Astrocyte (in vitro differentiated cells and primary cell): ENCODE measurements around the gene RNF157. TPM values are rescaled to one million over a fixed set of nuclear protein-coding genes. Genes with fewer than 3 reads are reported as not detected.
A peak's percentile ranks its signal among the peaks of the same experiment; 100 is the strongest.

Source experiments
- DNase-seq: peaks from one replicate; pipeline ENCODE4 v3.0.0-alpha.2; 2010; ENCODE audit warnings: low read depth
- FAIRE-seq: peaks from 2 replicates; lab custom pipeline; 2011; peaks lifted over from hg19 to GRCh38; lab: Jason Lieb, UNC
- H2AFZ ChIP-seq: 2 replicates; pipeline ENCODE4 v1.6.0; 2012; ENCODE audit warnings: low read depth, low read length, inconsistent platforms
- H3K27ac ChIP-seq: 2 replicates; pipeline ENCODE4 v1.5.1; 2011; ENCODE audit warnings: low read depth, low read length, inconsistent platforms
- H3K27me3 ChIP-seq: 2 replicates; pipeline ENCODE4 v1.6.0; 2011; ENCODE audit warnings: low read length, inconsistent platforms; ENCODE audit not compliant: insufficient read depth
- H3K36me3 ChIP-seq: 2 replicates; pipeline ENCODE4 v1.5.1; 2011; ENCODE audit warnings: low read length, inconsistent platforms; ENCODE audit not compliant: insufficient read depth
- H3K4me1 ChIP-seq: 2 replicates; pipeline ENCODE4 v1.5.1; 2011; ENCODE audit warnings: low read length, inconsistent platforms; ENCODE audit not compliant: insufficient read depth
- H3K4me2 ChIP-seq: 2 replicates; pipeline ENCODE4 v1.6.0; 2012; ENCODE audit warnings: low read length, inconsistent platforms
- H3K4me3 ChIP-seq: 2 replicates; pipeline ENCODE4 v1.5.1; 2011; ENCODE audit warnings: low read depth, mild to moderate bottlenecking, low read length, inconsistent platforms; ENCODE audit not compliant: insufficient read depth
- H3K79me2 ChIP-seq: 2 replicates; pipeline ENCODE4 v1.6.0; 2012; ENCODE audit warnings: mild to moderate bottlenecking, low read length, inconsistent platforms; ENCODE audit not compliant: insufficient read depth
- H3K9ac ChIP-seq: 2 replicates; pipeline ENCODE4 v1.6.0; 2012; ENCODE audit warnings: mild to moderate bottlenecking, low read length, inconsistent platforms
- H3K9me3 ChIP-seq: 2 replicates; pipeline ENCODE4 v1.5.1; 2012; ENCODE audit warnings: low read depth, mild to moderate bottlenecking, low read length, inconsistent platforms; ENCODE audit not compliant: insufficient read depth
- H4K20me1 ChIP-seq: 2 replicates; pipeline ENCODE4 v1.6.0; 2012; ENCODE audit warnings: low read length, inconsistent platforms; ENCODE audit not compliant: insufficient read depth
- H3K27ac Mint-ChIP-seq: one replicate; pipeline ENCODE4 v1.8.0; 2021; ENCODE audit warnings: mild to moderate bottlenecking, mixed read lengths; ENCODE audit not compliant: unreplicated experiment
- H3K27me3 Mint-ChIP-seq: one replicate; pipeline ENCODE4 v1.8.0; 2021; ENCODE audit warnings: low read depth, mixed read lengths; ENCODE audit not compliant: unreplicated experiment
- H3K36me3 Mint-ChIP-seq: one replicate; pipeline ENCODE4 v1.8.0; 2021; ENCODE audit warnings: low read depth, mixed read lengths; ENCODE audit not compliant: unreplicated experiment
- H3K4me1 Mint-ChIP-seq: one replicate; pipeline ENCODE4 v1.8.0; 2021; ENCODE audit warnings: low read depth, mixed read lengths; ENCODE audit not compliant: unreplicated experiment
- H3K4me3 Mint-ChIP-seq: one replicate; pipeline ENCODE4 v1.8.0; 2021; ENCODE audit warnings: mild to moderate bottlenecking, moderate library complexity, mixed read lengths; ENCODE audit not compliant: unreplicated experiment
- H3K9me3 Mint-ChIP-seq: one replicate; pipeline ENCODE4 v1.8.0; 2021; ENCODE audit warnings: mild to moderate bottlenecking, mixed read lengths; ENCODE audit not compliant: unreplicated experiment
- CTCF ChIP-seq: IDR thresholded peaks from 2 replicates; pipeline ENCODE4 v1.5.1; 2011; ENCODE audit warnings: low read depth, mild to moderate bottlenecking, inconsistent platforms, low read length, moderate library complexity; ENCODE audit not compliant: insufficient read depth
- EZH2 ChIP-seq: IDR thresholded peaks from 2 replicates; pipeline ENCODE4 v1.6.1; 2012; ENCODE audit warnings: mild to moderate bottlenecking, low read length, inconsistent platforms; ENCODE audit not compliant: insufficient read depth
- total RNA-seq: library from RNA; stranded (reverse); gene quantifications from 2 replicates; pipeline ENCODE4 v1.2.1, GENCODE V29; 2021

The RNF157 gene
- total RNA-seq, 1 donor from 2014 or later: 1.4 TPM

- H3K79me2 ChIP-seq: peaks cover 44% of the 10 kb centered on the region
- H3K36me3 ChIP-seq: peaks cover 4% of the 10 kb centered on the region
- no peak overlapping the region for H3K27ac ChIP-seq
- Mint-ChIP-seq H3K27me3 (no peaks in the 10 kb centered on the region), H3K4me1 (peaks cover 30% of the 10 kb centered on the region), H3K27ac (peak overlapping the region; percentile 69), H3K4me3 (peak overlapping the region; percentile 89), H3K36me3 (no peaks in the 10 kb centered on the region), H3K9me3 (no peaks in the 10 kb centered on the region)
- peak overlapping the region; percentile 80 for H3K9ac ChIP-seq
- H3K4me1 ChIP-seq: peaks cover 18% of the 10 kb centered on the region
- FAIRE-seq (no peak), DNase-seq (no peak)
- peaks cover 13% of the 10 kb centered on the region for H4K20me1 ChIP-seq
- no peaks in the 10 kb centered on the region for H3K27me3 ChIP-seq
- H3K9me3 ChIP-seq: no peaks in the 10 kb centered on the region
- peak overlapping the region; percentile 67 for H3K4me3 ChIP-seq
- no peak for TF ChIP-seq CTCF
- no peak for TF ChIP-seq EZH2
- no peak overlapping the region for H2AFZ ChIP-seq
- H3K4me2 ChIP-seq: peak overlapping the region; percentile 83
These were observed 26.8 kb upstream of the RNF157 start for GRCh38 chr17:76267051-76267576.

DNA sequence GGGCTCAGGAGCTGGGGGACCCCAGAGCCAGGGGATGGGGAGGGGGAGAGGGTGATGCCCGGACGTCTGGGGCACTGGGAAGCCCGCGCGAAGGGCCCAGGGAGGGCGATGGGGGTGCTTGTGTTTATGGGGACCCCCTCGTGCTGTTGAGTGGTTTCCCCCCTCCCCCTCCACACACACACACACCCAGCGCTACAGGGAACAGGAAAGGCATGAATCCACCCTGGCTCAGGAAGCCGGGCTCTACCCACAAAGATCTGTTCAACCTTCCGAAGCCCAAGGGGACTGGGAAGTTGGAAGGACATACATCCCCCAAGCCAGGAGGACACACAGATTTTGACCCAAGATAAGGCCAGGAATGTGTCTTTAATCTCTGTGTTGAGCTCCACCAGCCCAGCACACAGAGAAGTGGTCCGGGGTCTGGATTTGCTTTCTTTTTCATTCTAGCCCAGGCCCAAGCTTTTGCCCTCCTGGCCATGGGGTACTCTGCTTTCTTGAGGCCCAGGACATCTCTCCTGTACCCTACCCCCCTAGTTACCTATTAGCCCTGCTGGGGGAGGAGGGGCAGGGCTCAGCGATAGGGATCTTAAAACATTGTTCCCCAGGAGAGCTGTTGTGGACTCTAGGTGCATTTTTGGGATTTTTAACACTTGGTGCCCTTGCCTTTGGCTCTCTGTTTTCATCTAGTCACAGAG is 26.1 kb upstream of the RNF157 start:
- no peak overlapping the region for H2AFZ ChIP-seq
- H3K4me2 ChIP-seq: peak overlapping the region; percentile 83
- H3K27me3 ChIP-seq: no peaks in the 10 kb centered on the region
- peak overlapping the region; percentile 80 for H3K9ac ChIP-seq
- FAIRE-seq (no peak), DNase-seq (no peak)
- peaks cover 25% of the 10 kb centered on the region for H3K4me1 ChIP-seq
- no peaks in the 10 kb centered on the region for H3K9me3 Mint-ChIP-seq
- H3K4me1 Mint-ChIP-seq: peaks cover 35% of the 10 kb centered on the region
- peak overlapping the region; percentile 84 for H3K27ac ChIP-seq
- peak overlapping the region; percentile 69 for H3K27ac Mint-ChIP-seq
- peak overlapping the region; percentile 89 for H3K4me3 Mint-ChIP-seq
- H3K9me3 ChIP-seq: no peaks in the 10 kb centered on the region
- no peak for TF ChIP-seq EZH2
- no peak for TF ChIP-seq CTCF
- H3K4me3 ChIP-seq: peak overlapping the region; percentile 67
- no peaks in the 10 kb centered on the region for H3K27me3 Mint-ChIP-seq
- H3K36me3 ChIP-seq: peaks cover 4% of the 10 kb centered on the region
- no peaks in the 10 kb centered on the region for H3K36me3 Mint-ChIP-seq
- H4K20me1 ChIP-seq: peaks cover 13% of the 10 kb centered on the region
- peaks cover 44% of the 10 kb centered on the region for H3K79me2 ChIP-seq
